OCI-LY3 (cell line): ENCODE results near the gene FAM135A.
"Not testable (repeated sequence)": the region's sequence is repeated elsewhere in the genome, so short reads cannot be mapped to it uniquely, and the experiment has no call there.

Experiments used
- EZH2phosphoT487 ChIP-seq: fragments of 200-600 bp; shearing (Covaris generic); IDR thresholded peaks from 2 replicates; pipeline ENCODE4 v1.6.1; 2018; ENCODE audit warnings: antibody characterized with exemption, mixed run types, low read depth
- TF ChIP-seq, protein P1 (sequence below): fragments of 200-600, 300-600 bp; sonication (generic); IDR thresholded peaks from 2 replicates; pipeline ENCODE4 v1.5.1; 2014; ENCODE audit warnings: antibody characterized with exemption, low read length, low read depth

DNA sequence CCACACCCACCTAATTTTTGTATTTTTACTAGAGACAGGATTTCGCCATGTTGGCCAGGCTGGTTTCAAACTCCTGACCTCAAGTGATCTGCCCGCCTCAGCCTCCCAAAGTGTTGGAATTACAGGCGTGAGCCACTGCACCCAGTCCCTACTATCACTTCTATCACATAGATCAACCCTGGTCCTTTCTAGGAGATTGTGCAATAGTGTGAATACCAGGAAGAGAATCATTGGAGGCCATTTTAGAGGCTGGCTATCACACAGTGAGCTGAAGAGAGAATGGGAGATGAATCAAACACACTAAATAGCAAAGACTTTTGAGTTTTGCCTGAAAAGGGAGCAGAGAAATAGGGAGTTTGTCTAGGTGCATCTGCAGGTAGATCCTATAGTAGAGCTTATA is 57.2 kb downstream of the FAM135A start:
- TF ChIP-seq, protein P1, sequence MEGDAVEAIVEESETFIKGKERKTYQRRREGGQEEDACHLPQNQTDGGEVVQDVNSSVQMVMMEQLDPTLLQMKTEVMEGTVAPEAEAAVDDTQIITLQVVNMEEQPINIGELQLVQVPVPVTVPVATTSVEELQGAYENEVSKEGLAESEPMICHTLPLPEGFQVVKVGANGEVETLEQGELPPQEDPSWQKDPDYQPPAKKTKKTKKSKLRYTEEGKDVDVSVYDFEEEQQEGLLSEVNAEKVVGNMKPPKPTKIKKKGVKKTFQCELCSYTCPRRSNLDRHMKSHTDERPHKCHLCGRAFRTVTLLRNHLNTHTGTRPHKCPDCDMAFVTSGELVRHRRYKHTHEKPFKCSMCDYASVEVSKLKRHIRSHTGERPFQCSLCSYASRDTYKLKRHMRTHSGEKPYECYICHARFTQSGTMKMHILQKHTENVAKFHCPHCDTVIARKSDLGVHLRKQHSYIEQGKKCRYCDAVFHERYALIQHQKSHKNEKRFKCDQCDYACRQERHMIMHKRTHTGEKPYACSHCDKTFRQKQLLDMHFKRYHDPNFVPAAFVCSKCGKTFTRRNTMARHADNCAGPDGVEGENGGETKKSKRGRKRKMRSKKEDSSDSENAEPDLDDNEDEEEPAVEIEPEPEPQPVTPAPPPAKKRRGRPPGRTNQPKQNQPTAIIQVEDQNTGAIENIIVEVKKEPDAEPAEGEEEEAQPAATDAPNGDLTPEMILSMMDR = not testable (repeated sequence)
- TF ChIP-seq EZH2phosphoT487 = not testable (repeated sequence)
